HFFc6 (cell line): ENCODE measurements around the gene BAHD1. TPM values are rescaled to one million over a fixed set of nuclear protein-coding genes. Genes with fewer than 3 reads are reported as not detected.

Source experiments
- DNase-seq: peaks from one replicate; pipeline ENCODE4 v3.0.0-alpha.2; 2018
- H3K27ac Mint-ChIP-seq: 2 replicates; pipeline ENCODE4 v1.8.0; 2020; ENCODE audit warnings: mild to moderate bottlenecking, mixed read lengths
- H3K27me3 Mint-ChIP-seq: 2 replicates; pipeline ENCODE4 v1.8.0; 2021; ENCODE audit warnings: mild to moderate bottlenecking, moderate library complexity, mixed read lengths; ENCODE audit not compliant: insufficient read depth
- H3K36me3 Mint-ChIP-seq: 2 replicates; pipeline ENCODE4 v1.8.0; 2021; ENCODE audit warnings: low read depth, mixed read lengths
- H3K4me1 Mint-ChIP-seq: 2 replicates; pipeline ENCODE4 v1.8.0; 2020; ENCODE audit warnings: low read depth, mixed read lengths
- H3K4me3 Mint-ChIP-seq: 2 replicates; pipeline ENCODE4 v1.8.0; 2020; ENCODE audit warnings: mild to moderate bottlenecking, moderate library complexity, mixed read lengths
- H3K9me3 Mint-ChIP-seq: 2 replicates; pipeline ENCODE4 v1.8.0; 2020; ENCODE audit warnings: mild to moderate bottlenecking, mixed read lengths
- total RNA-seq, 6 experiments: library from RNA; stranded (reverse); fragmentation: NEBNext Ultra II Directional; extraction: Animal tissue kit (Norgen Biotek cat#: 25700); gene quantifications; 2 replicates in 1 of 6; 3 replicates in 5 of 6; pipeline ENCODE4 v1.2.3, GENCODE V29; 2021
- TF ChIP-seq, protein P1 (sequence below): fragments of 200-600 bp; sonication (generic); IDR thresholded peaks from 2 replicates; pipeline ENCODE4 v1.5.0; 2021; ENCODE audit warnings: antibody characterized with exemption, mild to moderate bottlenecking

The BAHD1 gene
- total RNA-seq, 6 experiments from 2014 or later: 12.7 to 14.4 (median 14.2) TPM

DNA sequence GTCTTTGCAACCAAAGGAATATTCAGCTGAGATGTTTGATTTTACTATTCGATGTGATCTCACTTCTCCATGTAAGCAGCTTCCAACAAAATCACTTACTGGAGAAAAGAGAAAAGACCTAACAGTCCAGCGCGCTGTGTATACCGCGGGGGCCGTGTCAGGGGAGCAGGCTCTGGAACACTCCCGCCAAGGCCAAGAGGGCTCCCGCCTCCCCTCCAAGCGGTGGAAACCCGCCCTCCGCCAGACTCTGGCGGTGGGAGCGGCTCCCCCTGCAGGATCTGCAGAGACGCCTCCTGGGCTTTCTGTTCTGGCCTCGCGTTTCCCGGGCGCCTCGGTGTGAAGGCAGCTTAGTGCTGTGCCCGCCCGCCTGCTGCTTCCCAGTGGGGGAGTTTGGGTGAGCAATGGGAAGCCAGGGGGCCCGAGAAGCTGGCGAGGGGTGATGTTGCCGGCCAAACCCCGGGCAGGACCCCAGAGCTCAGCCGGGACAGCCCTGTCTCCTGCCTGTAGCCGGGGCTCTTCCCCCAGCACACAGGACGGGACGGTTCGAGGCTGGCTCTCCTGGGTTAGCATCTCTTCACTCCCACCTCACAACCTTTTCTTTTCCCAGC, 66.3 kb downstream of the BAHD1 start:
- no peak overlapping the region for H3K27ac Mint-ChIP-seq
- no peaks in the 10 kb centered on the region for H3K9me3 Mint-ChIP-seq
- no peaks in the 10 kb centered on the region for H3K36me3 Mint-ChIP-seq
- peak overlapping the region; percentile 78 for H3K4me3 Mint-ChIP-seq
- H3K27me3 Mint-ChIP-seq: peaks cover 21% of the 10 kb centered on the region
- peaks cover 27% of the 10 kb centered on the region for H3K4me1 Mint-ChIP-seq
- TF ChIP-seq, protein P1, sequence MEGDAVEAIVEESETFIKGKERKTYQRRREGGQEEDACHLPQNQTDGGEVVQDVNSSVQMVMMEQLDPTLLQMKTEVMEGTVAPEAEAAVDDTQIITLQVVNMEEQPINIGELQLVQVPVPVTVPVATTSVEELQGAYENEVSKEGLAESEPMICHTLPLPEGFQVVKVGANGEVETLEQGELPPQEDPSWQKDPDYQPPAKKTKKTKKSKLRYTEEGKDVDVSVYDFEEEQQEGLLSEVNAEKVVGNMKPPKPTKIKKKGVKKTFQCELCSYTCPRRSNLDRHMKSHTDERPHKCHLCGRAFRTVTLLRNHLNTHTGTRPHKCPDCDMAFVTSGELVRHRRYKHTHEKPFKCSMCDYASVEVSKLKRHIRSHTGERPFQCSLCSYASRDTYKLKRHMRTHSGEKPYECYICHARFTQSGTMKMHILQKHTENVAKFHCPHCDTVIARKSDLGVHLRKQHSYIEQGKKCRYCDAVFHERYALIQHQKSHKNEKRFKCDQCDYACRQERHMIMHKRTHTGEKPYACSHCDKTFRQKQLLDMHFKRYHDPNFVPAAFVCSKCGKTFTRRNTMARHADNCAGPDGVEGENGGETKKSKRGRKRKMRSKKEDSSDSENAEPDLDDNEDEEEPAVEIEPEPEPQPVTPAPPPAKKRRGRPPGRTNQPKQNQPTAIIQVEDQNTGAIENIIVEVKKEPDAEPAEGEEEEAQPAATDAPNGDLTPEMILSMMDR: peak; percentile 80
- DNase-seq: peak; percentile 55

DNA sequence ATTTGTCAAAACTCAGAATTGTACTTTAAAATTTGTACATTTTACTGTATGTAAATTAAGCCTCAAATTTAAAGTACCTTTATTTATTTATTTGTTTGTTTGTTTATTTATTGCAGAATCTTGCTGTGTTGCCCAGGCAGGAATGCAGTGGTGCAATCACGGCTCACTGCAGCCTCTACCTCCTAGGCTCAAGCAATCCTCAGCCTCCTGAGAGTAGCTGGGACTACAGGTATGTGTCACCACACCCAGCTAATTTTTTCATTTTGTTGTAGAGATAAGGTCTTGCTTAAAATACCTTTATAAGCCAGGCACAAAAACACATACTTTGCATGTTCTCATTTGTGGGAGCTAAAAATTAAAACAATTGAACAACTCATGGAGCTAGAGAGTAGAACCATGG, 67.5 kb downstream of the BAHD1 start:
- H3K4me1 Mint-ChIP-seq: peaks cover 32% of the 10 kb centered on the region
- TF ChIP-seq, protein P1: no peak
- no peak for DNase-seq
- H3K27me3 Mint-ChIP-seq: peaks cover 22% of the 10 kb centered on the region
- H3K27ac Mint-ChIP-seq: no peak overlapping the region
- H3K36me3 Mint-ChIP-seq: no peaks in the 10 kb centered on the region
- no peaks in the 10 kb centered on the region for H3K9me3 Mint-ChIP-seq
- no peak overlapping the region for H3K4me3 Mint-ChIP-seq

DNA sequence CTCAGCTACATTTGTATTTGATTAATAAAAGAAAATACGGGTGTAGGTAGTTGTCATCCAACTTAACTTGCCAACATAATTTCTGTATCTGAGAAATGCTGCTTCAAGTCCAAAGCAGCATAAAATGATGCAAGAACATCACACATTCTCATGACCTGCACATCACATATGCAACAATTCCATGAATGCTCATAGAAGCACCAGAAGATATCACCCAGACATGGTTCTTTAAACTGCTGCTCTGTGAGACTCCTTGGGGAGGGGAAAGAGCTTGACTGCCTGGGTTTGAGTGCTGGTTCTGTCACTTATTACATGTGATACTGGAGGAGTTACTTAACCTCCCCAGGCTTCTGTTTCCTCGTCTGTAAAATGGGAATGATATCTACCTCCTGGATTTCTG, 69.4 kb downstream of the BAHD1 start:
- peaks cover 32% of the 10 kb centered on the region for H3K4me1 Mint-ChIP-seq
- H3K36me3 Mint-ChIP-seq: no peaks in the 10 kb centered on the region
- H3K9me3 Mint-ChIP-seq: no peaks in the 10 kb centered on the region
- DNase-seq: no peak
- TF ChIP-seq, protein P1: no peak
- no peak overlapping the region for H3K27ac Mint-ChIP-seq
- H3K4me3 Mint-ChIP-seq: no peak overlapping the region; the same call in 1 of the 2 replicates
- H3K27me3 Mint-ChIP-seq: peaks cover 33% of the 10 kb centered on the region

GRCh38 chr15:40511093-40511471, 70.3 kb downstream of the BAHD1 start:
- DNase-seq: no peak
- peaks cover 33% of the 10 kb centered on the region for H3K27me3 Mint-ChIP-seq
- no peaks in the 10 kb centered on the region for H3K9me3 Mint-ChIP-seq
- H3K4me1 Mint-ChIP-seq: peaks cover 32% of the 10 kb centered on the region
- H3K36me3 Mint-ChIP-seq: no peaks in the 10 kb centered on the region
- H3K4me3 Mint-ChIP-seq: peak overlapping the region; percentile 78
- H3K27ac Mint-ChIP-seq: no peak overlapping the region
- TF ChIP-seq, protein P1: no peak

GRCh38 chr15:40511472-40512133, 70.8 kb downstream of the BAHD1 start:
- Mint-ChIP-seq H3K4me1 (peaks cover 29% of the 10 kb centered on the region), H3K27me3 (peaks cover 29% of the 10 kb centered on the region), H3K27ac (no peak overlapping the region), H3K36me3 (no peaks in the 10 kb centered on the region), H3K4me3 (peak overlapping the region; percentile 78), H3K9me3 (no peaks in the 10 kb centered on the region)
- TF ChIP-seq, protein P1: no peak
- peak; percentile 3 for DNase-seq
